Common myeloid progenitor, CD34-positive (primary cell): ENCODE results near the gene TRIM24.

Experiments
- CTCF ChIA-PET: fragments of 350-600 bp; sonication (Branson Sonifier 250); formaldehyde crosslinking; loops from one replicate; lab custom pipeline; 2021; ENCODE audit warnings: antibody characterized with exemption; lab: Charles Lee
- POLR2A ChIA-PET: fragments of 350-600 bp; sonication (Branson Sonifier 250); formaldehyde crosslinking; loops from one replicate; lab custom pipeline; 2021; ENCODE audit warnings: antibody characterized with exemption; lab: Charles Lee
- DNase-seq, 3 donors: peaks; one replicate each; pipeline versions ENCODE4 v3.0.0 to v3.0.0-alpha.2; 2013
- H3K27ac ChIP-seq, 2 experiments: 1 replicate in 1 of 2; 2 replicates in 1 of 2; pipeline ENCODE4 v1.7.0; 2013; ENCODE audit warnings: inconsistent platforms in 2 of 2, low read length in 2 of 2, mild to moderate bottlenecking in 2 of 2, low read depth in 1 of 2, moderate library complexity in 1 of 2; ENCODE audit not compliant: severe bottlenecking in 2 of 2, insufficient read depth in 1 of 2, poor library complexity in 1 of 2
- H3K27me3 ChIP-seq, 5 experiments: replicated peaks in 2 of 5; 1 replicate in 3 of 5; 2 replicates in 2 of 5; pipeline versions ENCODE4 v1.6.1 to v1.7.0; 2013; ENCODE audit warnings: low read length in 4 of 5, mild to moderate bottlenecking in 2 of 5, moderate library complexity in 2 of 5, inconsistent platforms in 1 of 5; ENCODE audit not compliant: insufficient read depth in 5 of 5, control insufficient read depth in 4 of 5
- H3K36me3 ChIP-seq, 4 experiments: 1 replicate in 2 of 4; 2 replicates in 2 of 4; pipeline versions ENCODE4 v1.6.1 to v1.7.0; 2013; ENCODE audit warnings: low read length in 3 of 4, control low read depth in 1 of 4, mild to moderate bottlenecking in 1 of 4; ENCODE audit not compliant: control insufficient read depth in 4 of 4, insufficient read depth in 4 of 4
- H3K4me1 ChIP-seq, 4 experiments: 1 replicate in 3 of 4; 2 replicates in 1 of 4; pipeline versions ENCODE4 v1.6.1 to v1.7.1; 2013; ENCODE audit warnings: low read length in 3 of 4, mild to moderate bottlenecking in 3 of 4, control low read depth in 1 of 4, inconsistent platforms in 1 of 4, moderate library complexity in 1 of 4; ENCODE audit not compliant: control insufficient read depth in 4 of 4, insufficient read depth in 4 of 4; ENCODE audit errors: control extremely low read depth in 1 of 4
- H3K4me3 ChIP-seq, 7 experiments: 1 replicate in 4 of 7; 2 replicates in 3 of 7; pipeline versions ENCODE4 v1.5.1 to v1.7.0; 2013; ENCODE audit warnings: mild to moderate bottlenecking in 7 of 7, low read length in 6 of 7, moderate library complexity in 6 of 7, inconsistent platforms in 2 of 7, low read depth in 2 of 7, control low read depth in 1 of 7; ENCODE audit not compliant: insufficient read depth in 4 of 7, control insufficient read depth in 1 of 7; ENCODE audit errors: extremely low read depth in 1 of 7
- H3K9me3 ChIP-seq, 5 experiments: 1 replicate in 4 of 5; 2 replicates in 1 of 5; pipeline versions ENCODE4 v1.6.1 to v1.7.1; 2013; ENCODE audit warnings: low read length in 4 of 5, mild to moderate bottlenecking in 2 of 5, inconsistent platforms in 1 of 5, low read depth in 1 of 5, moderate library complexity in 1 of 5; ENCODE audit not compliant: control insufficient read depth in 4 of 5, insufficient read depth in 2 of 5; ENCODE audit errors: control extremely low read depth in 1 of 5
- WGBS: methylation state at CpG from one replicate; pipeline ENCODE4 v1.1.5; 2013; ENCODE audit not compliant: insufficient coverage; 5-methylcytosine and 5-hydroxymethylcytosine counted together

Gene TRIM24

GRCh38 chr7:138468244-138469123, 8.4 kb downstream of the TRIM24 start:
- H3K4me1 ChIP-seq: peaks cover 3 to 24% (median 9%) of the 10 kb centered on the region in 4 experiments
- ChIA-PET CTCF (interaction anchor here (0.5 to 1.9 kb wide), 6 partner anchors 9 to 270 kb away, joined by 3 to 6 read pairs (median 4); no protein-coding TSS in a partner anchor), POLR2A (no interaction called here)
- no peak overlapping the region for H3K4me3 ChIP-seq
- H3K27me3 ChIP-seq: no peaks in the 10 kb centered on the region
- 100% methylated on average over 1 of the region's 5 CpGs for WGBS
- H3K36me3 ChIP-seq: peaks cover 0 to 20% (median 1%) of the 10 kb centered on the region in 4 experiments
- H3K27ac ChIP-seq: no peak overlapping the region
- no peaks in the 10 kb centered on the region for H3K9me3 ChIP-seq
- DNase-seq: no peak

GRCh38 chr7:138470391-138471157, 10.5 kb downstream of the TRIM24 start:
- Histone ChIP-seq H3K4me3 (no peak overlapping the region), H3K4me1 (peaks cover 0 to 28% (median 12%) of the 10 kb centered on the region in 4 experiments), H3K27me3 (no peaks in the 10 kb centered on the region), H3K9me3 (no peaks in the 10 kb centered on the region), H3K27ac (no peak overlapping the region), H3K36me3 (peaks cover 0 to 12% (median 1%) of the 10 kb centered on the region in 4 experiments)
- CTCF ChIA-PET: interaction anchor here (0.7 to 1.2 kb wide), 3 partner anchors 8 to 32 kb away, joined by 3 to 6 read pairs (median 3); no protein-coding TSS in a partner anchor
- POLR2A ChIA-PET: no interaction called here
- WGBS: 92% methylated on average over 2 of the region's 5 CpGs
- peak in 1 of 3 donors; percentile 35 for DNase-seq

GRCh38 chr7:138472292-138473079, 12.4 kb downstream of the TRIM24 start:
- ChIA-PET POLR2A (no interaction called here), CTCF (interaction anchor here (1.1 kb wide), 1 partner anchor 11 kb away, joined by 3 read pairs; no protein-coding TSS in a partner anchor)
- WGBS: 88% methylated on average over 7 of the region's 7 CpGs
- Histone ChIP-seq H3K4me3 (no peak overlapping the region), H3K9me3 (no peaks in the 10 kb centered on the region), H3K27me3 (no peaks in the 10 kb centered on the region), H3K36me3 (peaks cover 0 to 7% (median 1%) of the 10 kb centered on the region in 4 experiments), H3K27ac (no peak overlapping the region), H3K4me1 (peaks cover 0 to 33% (median 14%) of the 10 kb centered on the region in 4 experiments)
- DNase-seq: no peak

- H3K27me3 ChIP-seq: no peaks in the 10 kb centered on the region
- H3K9me3 ChIP-seq: no peaks in the 10 kb centered on the region
- ChIA-PET POLR2A (interaction anchor here (0.6 to 1.9 kb wide), 2 partner anchors 263 to 320 kb away, joined by 3 to 5 read pairs; no protein-coding TSS in a partner anchor), CTCF (no interaction called here)
- no peak overlapping the region for H3K4me3 ChIP-seq
- no peak for DNase-seq
- peaks cover 0 to 39% (median 21%) of the 10 kb centered on the region in 4 experiments for H3K4me1 ChIP-seq
- no peak overlapping the region for H3K27ac ChIP-seq
- H3K36me3 ChIP-seq: peaks cover 0 to 2% (median 0%) of the 10 kb centered on the region in 4 experiments
- 83% methylated on average over 5 of the region's 5 CpGs for WGBS
These were observed 15.3 kb downstream of the TRIM24 start for GRCh38 chr7:138475377-138475776.

GRCh38 chr7:138477081-138477578, 17.1 kb downstream of the TRIM24 start:
- peaks cover 0 to 4% (median 2%) of the 10 kb centered on the region in 4 experiments for H3K36me3 ChIP-seq
- H3K4me3 ChIP-seq: no peak overlapping the region
- no peaks in the 10 kb centered on the region for H3K27me3 ChIP-seq
- H3K9me3 ChIP-seq: no peaks in the 10 kb centered on the region
- no peak overlapping the region for H3K27ac ChIP-seq
- WGBS: 100% methylated on average over 1 of the region's 4 CpGs
- peaks cover 0 to 45% (median 24%) of the 10 kb centered on the region in 4 experiments for H3K4me1 ChIP-seq
- ChIA-PET POLR2A (no interaction called here), CTCF (interaction anchor here (1.4 to 1.6 kb wide), 2 partner anchors 9 to 18 kb away, joined by 3 to 5 read pairs; no protein-coding TSS in a partner anchor)
- no peak for DNase-seq

GRCh38 chr7:138477581-138477980, 17.5 kb downstream of the TRIM24 start:
- no peak for DNase-seq
- ChIA-PET CTCF (interaction anchor here (1.4 to 1.6 kb wide), 2 partner anchors 9 to 18 kb away, joined by 3 to 5 read pairs; no protein-coding TSS in a partner anchor), POLR2A (no interaction called here)
- Histone ChIP-seq H3K4me3 (no peak overlapping the region), H3K27ac (no peak overlapping the region), H3K27me3 (no peaks in the 10 kb centered on the region), H3K4me1 (peaks cover 0 to 45% (median 24%) of the 10 kb centered on the region in 4 experiments), H3K36me3 (peaks cover 0 to 4% (median 2%) of the 10 kb centered on the region in 4 experiments), H3K9me3 (no peaks in the 10 kb centered on the region)
- 100% methylated on average over 1 of the region's 1 CpG for WGBS
